OCI-LY3 (cell line): Measurements from ENCODE around the gene SCUBE3.

ENCODE experiments used
- EZH2phosphoT487 ChIP-seq: fragments of 200-600 bp; shearing (Covaris generic); IDR thresholded peaks from 2 replicates; pipeline ENCODE4 v1.6.1; 2018; ENCODE audit warnings: antibody characterized with exemption, mixed run types, low read depth
- TF ChIP-seq, protein P1 (sequence below): fragments of 200-600, 300-600 bp; sonication (generic); IDR thresholded peaks from 2 replicates; pipeline ENCODE4 v1.5.1; 2014; ENCODE audit warnings: antibody characterized with exemption, low read length, low read depth

DNA sequence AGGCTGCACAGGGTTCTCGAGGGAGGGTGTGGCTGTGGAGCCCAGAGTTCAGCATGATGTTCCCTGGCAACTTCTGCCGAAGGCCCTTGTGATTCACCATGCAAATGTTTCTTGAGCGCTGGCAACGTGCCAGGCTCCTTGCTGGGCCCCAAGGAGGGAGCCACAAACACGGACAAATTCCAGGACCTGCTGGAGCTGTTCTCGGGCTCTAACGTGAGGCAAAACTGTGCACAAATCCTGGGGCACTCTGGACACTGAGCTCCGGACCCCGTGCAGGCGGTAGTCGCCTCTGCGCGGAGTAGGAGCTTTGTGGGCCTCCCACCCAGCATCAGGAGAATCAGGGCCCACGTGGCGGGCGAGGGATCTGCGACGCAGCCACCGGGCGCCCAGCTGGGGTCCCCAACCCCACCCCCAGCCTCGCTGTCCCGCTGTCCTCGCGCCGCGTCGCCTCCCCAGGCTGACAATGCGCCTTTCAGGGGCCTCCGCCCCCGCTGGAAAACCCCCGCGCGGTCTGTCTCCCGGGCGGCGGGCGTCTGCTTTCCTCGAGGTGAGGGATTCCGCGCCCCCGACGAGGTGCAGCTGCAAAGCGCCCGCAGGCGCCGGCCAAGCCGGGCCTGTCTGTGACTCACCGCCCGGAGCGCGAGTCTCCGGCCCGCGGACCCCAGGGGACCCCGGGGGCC lies 31.7 kb upstream of the SCUBE3 start:
- TF ChIP-seq, protein P1, sequence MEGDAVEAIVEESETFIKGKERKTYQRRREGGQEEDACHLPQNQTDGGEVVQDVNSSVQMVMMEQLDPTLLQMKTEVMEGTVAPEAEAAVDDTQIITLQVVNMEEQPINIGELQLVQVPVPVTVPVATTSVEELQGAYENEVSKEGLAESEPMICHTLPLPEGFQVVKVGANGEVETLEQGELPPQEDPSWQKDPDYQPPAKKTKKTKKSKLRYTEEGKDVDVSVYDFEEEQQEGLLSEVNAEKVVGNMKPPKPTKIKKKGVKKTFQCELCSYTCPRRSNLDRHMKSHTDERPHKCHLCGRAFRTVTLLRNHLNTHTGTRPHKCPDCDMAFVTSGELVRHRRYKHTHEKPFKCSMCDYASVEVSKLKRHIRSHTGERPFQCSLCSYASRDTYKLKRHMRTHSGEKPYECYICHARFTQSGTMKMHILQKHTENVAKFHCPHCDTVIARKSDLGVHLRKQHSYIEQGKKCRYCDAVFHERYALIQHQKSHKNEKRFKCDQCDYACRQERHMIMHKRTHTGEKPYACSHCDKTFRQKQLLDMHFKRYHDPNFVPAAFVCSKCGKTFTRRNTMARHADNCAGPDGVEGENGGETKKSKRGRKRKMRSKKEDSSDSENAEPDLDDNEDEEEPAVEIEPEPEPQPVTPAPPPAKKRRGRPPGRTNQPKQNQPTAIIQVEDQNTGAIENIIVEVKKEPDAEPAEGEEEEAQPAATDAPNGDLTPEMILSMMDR, result no peak
- TF ChIP-seq EZH2phosphoT487, result no peak
